ENCODE data around the gene FOXJ3. TPM values are rescaled to one million over a fixed set of nuclear protein-coding genes. Genes with fewer than 3 reads are reported as not detected.

Gene FOXJ3
- total and polyA plus RNA-seq, 2 of the 8 experiments (the other 6 are each of a cell fraction or from before 2014, with no cell fraction given), result 48.6 to 51.9 TPM

DNA sequence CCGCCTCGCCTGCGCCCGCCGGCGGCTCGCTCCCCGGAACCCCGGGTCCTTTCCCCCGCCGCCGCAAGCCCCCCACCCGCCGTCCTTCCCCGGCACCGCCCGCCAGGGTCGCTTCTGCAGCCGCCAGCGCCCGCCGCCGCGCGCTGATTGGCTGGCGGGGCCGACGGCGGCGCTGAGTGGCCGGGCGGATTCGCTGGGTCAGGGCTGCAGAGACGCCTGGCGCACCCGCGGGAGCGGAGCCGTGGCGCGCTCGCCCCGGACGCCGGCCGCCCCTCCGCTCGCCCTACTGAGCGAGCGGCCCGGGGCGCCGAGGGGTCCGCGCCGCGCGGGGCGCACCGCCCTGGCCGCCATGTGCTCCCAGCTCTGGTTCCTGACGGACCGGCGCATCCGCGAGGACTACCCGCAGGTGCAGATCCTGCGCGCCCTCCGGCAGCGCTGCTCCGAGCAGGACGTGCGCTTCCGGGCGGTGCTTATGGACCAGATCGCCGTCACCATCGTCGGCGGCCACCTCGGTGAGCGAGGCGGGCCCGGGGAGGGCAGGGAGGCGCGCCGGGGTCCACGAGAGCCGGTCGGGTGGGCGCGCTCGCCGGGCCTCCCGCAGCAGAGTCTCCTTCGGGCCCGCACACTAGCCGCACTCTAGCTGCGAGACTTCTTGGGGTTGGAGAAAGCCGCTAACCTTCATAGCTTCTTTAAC lies 45.7 kb upstream of the FOXJ3 start, which contains the start of gene RIMKLA:
Gene RIMKLA (plus strand): TSS at position 207 of the 694 bp plus-strand sequence. CDS start 143 bp downstream, at position 350.
- no peak for FAIRE-seq
- Histone ChIP-seq H3K79me1 (ENCODE audit: low read depth, low read length) (no peaks in the 10 kb centered on the region), H3K56ac (replicated peaks; ENCODE audit: insufficient read length, low read depth, low read length) (no peak within 1 kb of the TSS), H3K4ac (replicated peaks; ENCODE audit: insufficient read length, low read depth, low read length) (no peak within 1 kb of the TSS), H2BK20ac (ENCODE audit: low read length) (no peak within 1 kb of the TSS), H3K4me3 (ENCODE audit: extremely low read depth in 1 of 4, insufficient read depth in 2 of 4, low read depth in 3 of 4, low read length in 4 of 4) (peak within 1 kb of the TSS; percentile 57 to 74 (median 66)), H3K18ac (ENCODE audit: extremely low read depth, low read length) (peak within 1 kb of the TSS; percentile 55), H4K5ac (ENCODE audit: insufficient read length, low read depth, low read length) (no peak within 1 kb of the TSS), H4K20me1 (replicated peaks in 1 of 2; ENCODE audit: control insufficient read depth in 1 of 2, insufficient read depth in 2 of 2, low read length in 2 of 2) (no peaks in the 10 kb centered on the region), H3K23ac (ENCODE audit: insufficient read length) (no peak within 1 kb of the TSS), H2AK5ac (ENCODE audit: low read depth, low read length) (no peak within 1 kb of the TSS), H3K27me3 (replicated peaks in 1 of 4; ENCODE audit: control insufficient read depth in 3 of 4, extremely low read depth in 1 of 4, insufficient read depth in 3 of 4, low read length in 3 of 4) (peaks cover 2 to 14% (median 9%) of the 10 kb centered on the region in 4 experiments), H4K91ac (replicated peaks; ENCODE audit: insufficient read length, low read length) (no peak within 1 kb of the TSS), H3K4me1 (replicated peaks in 1 of 4; ENCODE audit: control insufficient read depth in 3 of 4, insufficient read depth in 4 of 4, low read length in 3 of 4) (peaks cover 0 to 3% (median under 1%) of the 10 kb centered on the region in 4 experiments; a peak in 3 of 7 replicates), H3K36me3 (ENCODE audit: control insufficient read depth in 2 of 4, insufficient read depth in 4 of 4, low read length in 3 of 4) (no peaks in the 10 kb centered on the region), H2BK12ac (ENCODE audit: low read depth, low read length) (no peak within 1 kb of the TSS), H4K8ac (ENCODE audit: extremely low read depth, insufficient read depth, low read length) (peak within 1 kb of the TSS; percentile 22; the same call in 1 of the 2 replicates), H3K79me2 (ENCODE audit: control insufficient read depth in 1 of 2, insufficient read depth in 2 of 2, low read length in 2 of 2) (no peaks in the 10 kb centered on the region), H3K23me2 (ENCODE audit: low read depth, low read length) (peaks cover 10% of the 10 kb centered on the region), H3K9me3 (ENCODE audit: insufficient read depth in 2 of 2, low read depth in 1 of 2, low read length in 1 of 2) (no peaks in the 10 kb centered on the region), H2BK15ac (ENCODE audit: low read length) (0 out of 2 replicates have a peak within 1 kb of the TSS, but pooled peaks have one; percentile 18), H3K14ac (ENCODE audit: insufficient read length) (no peak within 1 kb of the TSS), H3K4me2 (ENCODE audit: insufficient read depth in 1 of 2, low read depth in 2 of 2, low read length in 2 of 2) (peak within 1 kb of the TSS; percentile 55 to 78), H2AFZ (ENCODE audit: low read length) (0 out of 2 replicates have a peak within 1 kb of the TSS, but pooled peaks have one; percentile 43), H3K9ac (replicated peaks in 1 of 4; ENCODE audit: extremely low read depth in 1 of 4, low read depth in 3 of 4, low read length in 3 of 4) (peak within 1 kb of the TSS in 1 of 4 experiments; percentile 40; a peak in 2 of 7 replicates), H2BK120ac (replicated peaks; ENCODE audit: low read depth, low read length) (no peak within 1 kb of the TSS), H2BK5ac (ENCODE audit: low read depth, low read length) (no peak within 1 kb of the TSS), H3K27ac (ENCODE audit: low read depth, low read length) (no peak within 1 kb of the TSS)
- DNase-seq (ENCODE audit: low read depth in 1 of 2, low spot score in 2 of 2), result peak in 1 of 2 experiments; percentile 83
- 1% methylated on average over 71 of the region's 101 CpGs; no CpG with 5 or more reads in 1 of the 2 experiments for WGBS, 2 experiments (ENCODE audit: extremely low coverage in 1 of 2, insufficient coverage in 1 of 2, insufficient read length in 1 of 2, insufficient replicate concordance in 2 of 2, low coverage in 1 of 2, low lambda C conversion rate in 2 of 2, missing lambda C conversion rate in 1 of 2)
- ChIA-PET POLR2A (ENCODE audit: partially characterized antibody) (interaction anchor here (1.2 kb wide), 1 partner anchor 74 kb away, joined by 4 read pairs; no protein-coding TSS in a partner anchor), CTCF (ENCODE audit: partially characterized antibody) (no interaction called here)
- no peak for TF ChIP-seq NRF1 (IDR thresholded peaks at IDR 0.05; ENCODE audit: low read depth, low read length)
- no peak for TF ChIP-seq CBX8 (IDR thresholded peaks at IDR 0.05; ENCODE audit: borderline replicate concordance, low read depth, low read length)
- TF ChIP-seq CEBPB (IDR thresholded peaks at IDR 0.05; ENCODE audit: low read depth, low read length), result no peak
- no peak for TF ChIP-seq BRCA1 (IDR thresholded peaks at IDR 0.05; ENCODE audit: low read depth, low read length)
- no peak for TF ChIP-seq BCL11A (IDR thresholded peaks at IDR 0.05; ENCODE audit: low read depth in 2 of 2, low read length in 2 of 2)
- TF ChIP-seq, protein P1, sequence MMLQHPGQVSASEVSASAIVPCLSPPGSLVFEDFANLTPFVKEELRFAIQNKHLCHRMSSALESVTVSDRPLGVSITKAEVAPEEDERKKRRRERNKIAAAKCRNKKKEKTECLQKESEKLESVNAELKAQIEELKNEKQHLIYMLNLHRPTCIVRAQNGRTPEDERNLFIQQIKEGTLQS (IDR thresholded peaks at IDR 0.05; ENCODE audit: insufficient read depth, low read depth, low read length), result no peak
- no peak for TF ChIP-seq FOSL1 (IDR thresholded peaks at IDR 0.05; ENCODE audit: insufficient read depth, low read depth, low read length)
- no peak for TF ChIP-seq SP4 (IDR thresholded peaks at IDR 0.05; ENCODE audit: low read length)
- peak; percentile 92 for TF ChIP-seq KDM4A (IDR thresholded peaks at IDR 0.05; ENCODE audit: low read depth, low read length, severe bottlenecking)
- TF ChIP-seq RXRA (IDR thresholded peaks at IDR 0.05; ENCODE audit: insufficient read depth, low read depth, low read length), result no peak
- no peak for TF ChIP-seq SIRT6 (IDR thresholded peaks at IDR 0.05; ENCODE audit: low read length)
- no peak for TF ChIP-seq MAFK (IDR thresholded peaks at IDR 0.05; ENCODE audit: low read depth, low read length)
- no peak for TF ChIP-seq SP2 (IDR thresholded peaks at IDR 0.05; ENCODE audit: low read length)

Measured in H1 (cell line).